ENCODE results near the gene EN2.

The EN2 gene

GRCh38 chr7:155456738-155457543, 988 bp upstream of the EN2 start:
- TF ChIP-seq L3MBTL2 (conservative IDR thresholded peaks at IDR 0.05) (peak; percentile 77), FOXM1 (IDR thresholded peaks at IDR 0.05; ENCODE audit: borderline replicate concordance) (peak; percentile 84), TARDBP (IDR thresholded peaks at IDR 0.05) (no peak), LEF1 (IDR thresholded peaks at IDR 0.05; ENCODE audit: borderline replicate concordance) (no peak)
- peak; percentile 99 for DNase-seq (ENCODE audit: extremely low spot score)
- ChIA-PET POLR2A (interaction anchor here (0.6 to 1.2 kb wide), 6 partner anchors 9 to 56 kb away, joined by 3 to 6 read pairs (median 4); no protein-coding TSS in a partner anchor), CTCF (interaction anchor here (0.6 to 0.7 kb wide), 2 partner anchors 18 to 22 kb away, joined by 3 to 5 read pairs; no protein-coding TSS in a partner anchor)

GRCh38 chr7:155457544-155458110, 302 bp upstream of the EN2 start:
- ChIA-PET CTCF (no interaction called here), POLR2A (interaction anchor here (0.7 kb wide), 1 partner anchor 55 kb away, joined by 3 read pairs; no protein-coding TSS in a partner anchor)
- no peak for TF ChIP-seq LEF1 (IDR thresholded peaks at IDR 0.05; ENCODE audit: borderline replicate concordance)
- TF ChIP-seq ARNT (IDR thresholded peaks at IDR 0.05): peak; percentile 46; the same call in 1 of the 2 replicates
- no peak for TF ChIP-seq FOXA1 (IDR thresholded peaks at IDR 0.05)
- no peak for TF ChIP-seq CTBP1 (IDR thresholded peaks at IDR 0.05; ENCODE audit: borderline replicate concordance)
- TF ChIP-seq ELF4 (IDR thresholded peaks at IDR 0.05): no peak
- peak; percentile 70 for DNase-seq (ENCODE audit: extremely low spot score)

- TF ChIP-seq NFRKB (IDR thresholded peaks at IDR 0.05): no peak
- peak; percentile 86 for TF ChIP-seq L3MBTL2 (conservative IDR thresholded peaks at IDR 0.05)
- no peak for TF ChIP-seq SP1 (IDR thresholded peaks at IDR 0.05)
- POLR2A ChIA-PET: interaction anchor here (1.0 to 1.8 kb wide), 3 partner anchors 13 to 50 kb away, joined by 4 to 5 read pairs (median 4); no protein-coding TSS in a partner anchor
Measured at GRCh38 chr7:155458878-155459699, 1.2 kb downstream of the EN2 start.

GRCh38 chr7:155459700-155460461, 2.0 kb downstream of the EN2 start:
- ChIA-PET CTCF (no interaction called here), POLR2A (interaction anchor here (1.0 to 1.8 kb wide), 2 partner anchors 12 to 49 kb away, joined by 4 to 5 read pairs; no protein-coding TSS in a partner anchor)
- DNase-seq (ENCODE audit: extremely low spot score): no peak
- TF ChIP-seq HDGF (IDR thresholded peaks at IDR 0.05; ENCODE audit: borderline replicate concordance) (no peak), TARDBP (IDR thresholded peaks at IDR 0.05) (no peak), BHLHE40 (IDR thresholded peaks at IDR 0.05; ENCODE audit: borderline replicate concordance) (no peak), ELF4 (IDR thresholded peaks at IDR 0.05) (no peak), PKNOX1 (IDR thresholded peaks at IDR 0.05) (no peak), ZNF384 (IDR thresholded peaks at IDR 0.05) (no peak), SUZ12 (IDR thresholded peaks at IDR 0.05) (no peak), LEF1 (IDR thresholded peaks at IDR 0.05; ENCODE audit: borderline replicate concordance) (no peak), FOXK2 (IDR thresholded peaks at IDR 0.05) (no peak), SP1 (IDR thresholded peaks at IDR 0.05) (no peak), FOXM1 (IDR thresholded peaks at IDR 0.05; ENCODE audit: borderline replicate concordance) (no peak)

More at GRCh38 chr7:155458878-155459699, 1.2 kb downstream of the EN2 start:
- CTCF ChIA-PET: no interaction called here
- DNase-seq (ENCODE audit: extremely low spot score): peak; percentile 82

GRCh38 chr7:155460926-155461613, 3.1 kb downstream of the EN2 start:
- DNase-seq (ENCODE audit: extremely low spot score): no peak
- ChIA-PET POLR2A (interaction anchor here (1.1 kb wide), 1 partner anchor 14 kb away, joined by 3 read pairs; no protein-coding TSS in a partner anchor), CTCF (no interaction called here)
- TF ChIP-seq CTBP1 (IDR thresholded peaks at IDR 0.05; ENCODE audit: borderline replicate concordance): no peak
- TF ChIP-seq FOXA1 (IDR thresholded peaks at IDR 0.05): no peak
- no peak for TF ChIP-seq NFRKB (IDR thresholded peaks at IDR 0.05)
- TF ChIP-seq ARNT (IDR thresholded peaks at IDR 0.05): no peak
- TF ChIP-seq ZNF384 (IDR thresholded peaks at IDR 0.05): no peak
- TF ChIP-seq TARDBP (IDR thresholded peaks at IDR 0.05): no peak
- TF ChIP-seq PKNOX1 (IDR thresholded peaks at IDR 0.05): no peak
- no peak for TF ChIP-seq LEF1 (IDR thresholded peaks at IDR 0.05; ENCODE audit: borderline replicate concordance)
- TF ChIP-seq BHLHE40 (IDR thresholded peaks at IDR 0.05; ENCODE audit: borderline replicate concordance): no peak
- no peak for TF ChIP-seq SP1 (IDR thresholded peaks at IDR 0.05)
- TF ChIP-seq L3MBTL2 (conservative IDR thresholded peaks at IDR 0.05): no peak
